Spleen (tissue), 11 donors: Measurements from ENCODE around the gene TRIM56. TPM values are rescaled to one million over a fixed set of nuclear protein-coding genes. Genes with fewer than 3 reads are reported as not detected.

Experiments
- DNase-seq: peaks from one replicate; pipeline ENCODE4 v3.0.0-alpha.2; 2020
- H3K27ac ChIP-seq, 8 donors: fragments of 200-600 bp; sonication (generic) in 7 of 8; 1 replicate in 4 of 8; 2 replicates in 4 of 8; pipeline versions ENCODE4 v1.5.0 to v1.8.0; 2016 to 2021; ENCODE audit warnings: inconsistent platforms in 4 of 8, mild to moderate bottlenecking in 4 of 8, moderate library complexity in 1 of 8
- H3K27me3 ChIP-seq, 7 donors: fragments of 200-600 bp; sonication (generic) in 6 of 7; replicated peaks in 1 of 7; 1 replicate in 4 of 7; 2 replicates in 3 of 7; pipeline versions ENCODE4 v1.5.0 to v1.8.0; 2016 to 2021; ENCODE audit warnings: inconsistent platforms in 3 of 7, mild to moderate bottlenecking in 1 of 7
- H3K36me3 ChIP-seq, 6 donors: fragments of 200-600 bp; sonication (generic) in 5 of 6; 1 replicate in 4 of 6; 2 replicates in 2 of 6; pipeline versions ENCODE4 v1.5.0 to v1.8.0; 2016 to 2021; ENCODE audit warnings: inconsistent platforms in 2 of 6
- H3K4me1 ChIP-seq, 6 donors: fragments of 200-600 bp; sonication (generic) in 5 of 6; 1 replicate in 3 of 6; 2 replicates in 3 of 6; pipeline versions ENCODE4 v1.5.0 to v1.8.0; 2016 to 2021; ENCODE audit warnings: inconsistent platforms in 3 of 6
- H3K4me3 ChIP-seq, 8 donors: fragments of 200-600 bp; sonication (generic) in 7 of 8; 1 replicate in 4 of 8; 2 replicates in 4 of 8; pipeline versions ENCODE4 v1.5.0 to v1.8.0; 2016 to 2021; ENCODE audit warnings: inconsistent platforms in 4 of 8, mild to moderate bottlenecking in 4 of 8, moderate library complexity in 2 of 8
- H3K9me3 ChIP-seq, 8 donors: fragments of 200-600 bp; sonication (generic) in 7 of 8; 1 replicate in 4 of 8; 2 replicates in 4 of 8; pipeline versions ENCODE4 v1.5.0 to v1.8.0; 2016 to 2021; ENCODE audit warnings: inconsistent platforms in 4 of 8
- CTCF ChIP-seq, 11 experiments: fragments of 200-600 bp in 7 of 11; fragments of 450-650 bp in 4 of 11; sonication (generic) in 4 of 11; IDR thresholded peaks in 8 of 11; conservative IDR thresholded peaks in 3 of 11; 1 replicate in 7 of 11; 2 replicates in 4 of 11; pipeline versions ENCODE4 v1.4.0 to v1.8.0; 2016 to 2021; ENCODE audit warnings: antibody characterized with exemption in 11 of 11, inconsistent platforms in 4 of 11, mild to moderate bottlenecking in 1 of 11
- POLR2A ChIP-seq, 3 donors: fragments of 450-650 bp; IDR thresholded peaks; one replicate each; pipeline ENCODE4 v1.5.1; 2017; ENCODE audit warnings: antibody characterized with exemption in 3 of 3, mild to moderate bottlenecking in 1 of 3
- POLR2AphosphoS5 ChIP-seq, 3 donors: sonication (generic); formaldehyde crosslinking; IDR thresholded peaks; one replicate each; pipeline ENCODE4 v1.5.1; 2017; ENCODE audit warnings: antibody characterized with exemption in 3 of 3
- WGBS, 5 donors: extraction: QIAGEN DNeasy Blood & Tissue Kit in 3 of 5; methylation state at CpG; one replicate each; pipeline versions ENCODE4 v1.1.5 to v1.1.7; 2013 to 2018; 5-methylcytosine and 5-hydroxymethylcytosine counted together
- intact Hi-C: fragments of 100-400 bp; cut with DNase I; formaldehyde crosslinking; loops from one replicate; pipeline ENCODE4 v1.15.0; 2023; ENCODE audit warnings: low total_unique reads
- polyA plus RNA-seq, 3 donors: library from polyadenylated mRNA; stranded (reverse); fragments of 200-250 nt; gene quantifications; one replicate each; pipeline ENCODE4 v1.2.1, GENCODE V29; 2013
- total RNA-seq, 7 donors: library from RNA; depleted of rRNA in 3 of 7; stranded (reverse); fragments of >200 nt in 3 of 7; fragmentation: NEBNext Ultra II Directional in 4 of 7; extraction: Animal tissue kit (Norgen Biotek cat#: 25700) in 4 of 7; gene quantifications; one replicate each; pipeline versions ENCODE4 v1.1.0 to v1.2.1, GENCODE V29; 2016 to 2021
- donor health status: healthy with polysubstance abuse.
- donor health status: DM: no; HTN: no; CAD: no; lungs with moderate emphysema.
- donor health status: DM: no; HTN: no; CAD: no.
- donor health status: Bipolar disorder and iron deficiency.
- donor health status: healthy.
- donor health status: DM: no; HTN: no; CAD: no.
- donor health status: DM: yes; HTN: yes; CAD: no.

TRIM56 gene
- total and polyA plus RNA-seq, 10 donors = 5.0 to 82.2 (median 38.5) TPM

GRCh38 chr7:101106386-101106785 is 21.1 kb downstream of the TRIM56 start:
- WGBS, 5 donors = 48 to 84% (median 77%) methylated on average over 7 of the region's 7 CpGs
- H3K4me1 ChIP-seq = peaks cover 0 to 41% (median 21%) of the 10 kb centered on the region in 6 donors
- no peak overlapping the region for H3K27ac ChIP-seq
- intact Hi-C loops = no loop called here
- H3K27me3 ChIP-seq = peaks cover 0 to 46% (median 0%) of the 10 kb centered on the region in 7 donors
- H3K4me3 ChIP-seq = no peak overlapping the region
- DNase-seq = no peak
- H3K9me3 ChIP-seq = no peaks in the 10 kb centered on the region
- TF ChIP-seq CTCF (IDR thresholded peaks at IDR 0.05 in 8 of 11, conservative IDR thresholded peaks at IDR 0.05 in 3 of 11) (no peak), POLR2AphosphoS5 (IDR thresholded peaks at IDR 0.05) (no peak), POLR2A (IDR thresholded peaks at IDR 0.05) (no peak)
- no peaks in the 10 kb centered on the region for H3K36me3 ChIP-seq

GRCh38 chr7:101108330-101108857 is 23.1 kb downstream of the TRIM56 start:
- Histone ChIP-seq H3K36me3 (no peaks in the 10 kb centered on the region), H3K27me3 (peaks cover 0 to 27% (median 0%) of the 10 kb centered on the region in 7 donors), H3K27ac (peak overlapping the region in 4 of 8 donors; percentile 4 to 47 (median 36)), H3K9me3 (no peaks in the 10 kb centered on the region), H3K4me1 (peaks cover 0 to 57% (median 27%) of the 10 kb centered on the region in 6 donors), H3K4me3 (no peak overlapping the region)
- peak in 1 of 3 donors; percentile 7 for TF ChIP-seq POLR2AphosphoS5 (IDR thresholded peaks at IDR 0.05)
- TF ChIP-seq CTCF (IDR thresholded peaks at IDR 0.05 in 8 of 11, conservative IDR thresholded peaks at IDR 0.05 in 3 of 11) = no peak
- DNase-seq = no peak
- WGBS, 5 donors = 23 to 50% (median 36%) methylated on average over 12 to 16 of the region's 16 CpGs
- intact Hi-C loops = no loop called here

- WGBS, 5 donors = 79 to 82% (median 81%) methylated on average over 3 to 7 of the region's 7 CpGs
- intact Hi-C loops = no loop called here
- Histone ChIP-seq H3K9me3 (no peaks in the 10 kb centered on the region), H3K27ac (peak overlapping the region in 3 of 8 donors; percentile 4 to 47 (median 25)), H3K4me1 (peaks cover 0 to 55% (median 25%) of the 10 kb centered on the region in 6 donors), H3K4me3 (no peak overlapping the region), H3K27me3 (peaks cover 0 to 21% (median 0%) of the 10 kb centered on the region in 7 donors), H3K36me3 (no peaks in the 10 kb centered on the region)
- no peak for TF ChIP-seq POLR2A (IDR thresholded peaks at IDR 0.05)
- no peak for TF ChIP-seq CTCF (IDR thresholded peaks at IDR 0.05 in 8 of 11, conservative IDR thresholded peaks at IDR 0.05 in 3 of 11)
- TF ChIP-seq POLR2AphosphoS5 (IDR thresholded peaks at IDR 0.05) = no peak
- no peak for DNase-seq
These were observed 23.7 kb downstream of the TRIM56 start for GRCh38 chr7:101108961-101109360.

- intact Hi-C loops = no loop called here
- TF ChIP-seq CTCF (IDR thresholded peaks at IDR 0.05 in 8 of 11, conservative IDR thresholded peaks at IDR 0.05 in 3 of 11) = no peak
- TF ChIP-seq POLR2AphosphoS5 (IDR thresholded peaks at IDR 0.05) = no peak
- TF ChIP-seq POLR2A (IDR thresholded peaks at IDR 0.05) = no peak
- no peak overlapping the region for H3K27ac ChIP-seq
These were observed 24.1 kb downstream of the TRIM56 start for GRCh38 chr7:101109368-101109767.

More at GRCh38 chr7:101109368-101109767, 24.1 kb downstream of the TRIM56 start:
- Histone ChIP-seq H3K36me3 (no peaks in the 10 kb centered on the region), H3K4me1 (peaks cover 0 to 51% (median 23%) of the 10 kb centered on the region in 6 donors), H3K4me3 (no peak overlapping the region), H3K27me3 (peaks cover 0 to 17% (median 0%) of the 10 kb centered on the region in 7 donors), H3K9me3 (no peaks in the 10 kb centered on the region)
- 83 to 91% (median 85%) methylated on average over 5 to 6 of the region's 6 CpGs for WGBS, 5 donors
- no peak for DNase-seq
